Erythroblast (primary cell): ENCODE results near the gene BBS7.

ENCODE experiments used
- GATA1 ChIP-seq: IDR thresholded peaks from 2 replicates; pipeline ENCODE4 v1.6.1; 2011; ENCODE audit warnings: low read depth, mild to moderate bottlenecking, control low read depth, low read length, moderate library complexity
- POLR2A ChIP-seq: IDR thresholded peaks from 2 replicates; pipeline ENCODE4 v1.6.1; 2011; ENCODE audit warnings: mild to moderate bottlenecking, low read length

DNA sequence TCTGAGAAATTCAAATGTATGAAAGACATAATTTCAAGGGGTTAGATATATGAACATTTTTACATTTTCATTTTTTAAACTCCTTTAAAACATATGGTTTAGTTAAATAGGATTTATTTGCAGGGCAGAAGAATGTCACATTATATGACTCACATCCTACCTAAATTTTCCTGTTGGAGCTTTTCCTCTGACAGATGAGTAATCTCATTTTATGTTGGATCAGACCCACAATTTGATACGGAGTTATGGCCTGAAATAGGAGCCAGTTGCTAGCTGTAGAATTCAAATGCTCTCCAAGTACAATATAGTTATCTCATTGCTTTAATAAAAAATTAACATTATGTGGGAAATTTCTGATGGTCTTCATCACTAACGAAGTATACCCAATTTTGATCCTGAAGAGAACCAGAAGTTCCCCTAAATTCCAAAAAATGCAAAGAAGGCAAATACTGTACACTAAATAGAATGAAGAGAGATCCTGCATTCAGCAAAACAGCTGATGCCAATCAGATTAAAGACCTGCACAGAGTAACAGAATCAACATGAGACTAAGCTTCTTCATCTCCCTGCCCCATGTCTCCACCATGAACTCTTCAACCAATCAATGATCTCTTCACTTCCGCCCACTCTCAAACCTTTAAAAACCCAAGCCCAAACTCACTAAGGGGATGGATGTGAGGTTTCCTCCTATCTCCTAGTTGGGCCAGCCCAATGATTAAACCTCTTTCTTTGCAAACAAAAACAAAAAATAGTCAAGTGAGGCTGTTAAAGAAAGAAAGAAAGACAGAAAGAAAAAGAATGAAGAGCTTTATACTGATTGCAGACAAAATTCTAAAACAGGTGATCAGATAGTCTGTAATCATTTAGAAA is 80.1 kb downstream of the BBS7 start:
- TF ChIP-seq POLR2A (no peak), GATA1 (no peak)
